Lower lobe of right lung (tissue), 2 donors: ENCODE measurements around the gene DNAJB14. TPM values are rescaled to one million over a fixed set of nuclear protein-coding genes. Genes with fewer than 3 reads are reported as not detected.

Experiments used
- ATAC-seq, 2 donors: fragments of 200-7000 bp; cut with Tn5 transposase; one replicate each; pipeline ENCODE4 v1.9.1; 2020 to 2022; ENCODE audit warnings: mild to moderate bottlenecking in 2 of 2, moderate library complexity in 2 of 2
- DNase-seq: peaks from one replicate; pipeline ENCODE4 v3.0.0-alpha.2; 2020
- H3K27ac ChIP-seq: fragments of 200-600 bp; one replicate; pipeline ENCODE4 v1.8.0; 2022
- H3K27me3 ChIP-seq: fragments of 200-600 bp; one replicate; pipeline ENCODE4 v1.8.0; 2022; ENCODE audit warnings: low read depth
- H3K36me3 ChIP-seq: fragments of 200-600 bp; one replicate; pipeline ENCODE4 v1.8.0; 2022; ENCODE audit warnings: mild to moderate bottlenecking
- H3K4me1 ChIP-seq: fragments of 200-600 bp; one replicate; pipeline ENCODE4 v1.8.0; 2022
- H3K4me3 ChIP-seq: fragments of 200-600 bp; one replicate; pipeline ENCODE4 v1.8.0; 2022; ENCODE audit warnings: mild to moderate bottlenecking
- H3K9me3 ChIP-seq: fragments of 200-600 bp; one replicate; pipeline ENCODE4 v1.8.0; 2022
- intact Hi-C: fragments of 100-400 bp; cut with DNase I; formaldehyde crosslinking; loops from one replicate; pipeline ENCODE4 v1.11.0; 2022
- total RNA-seq: library from RNA; stranded (reverse); fragmentation: NEBNext Ultra II Directional; extraction: Animal tissue kit (Norgen Biotek cat#: 25700); gene quantifications from one replicate; pipeline ENCODE4 v1.2.1, GENCODE V29; 2021
- TF ChIP-seq, protein P1 (sequence below): fragments of 200-600 bp; IDR thresholded peaks from one replicate; pipeline ENCODE4 v1.8.0; 2022; ENCODE audit warnings: antibody characterized with exemption, mild to moderate bottlenecking
- donor health status: DM: no; HTN: yes; CAD: no; lungs with severe emphysema.

DNAJB14 gene
- total RNA-seq, 1 donor from 2014 or later, result 60.3 TPM

DNA sequence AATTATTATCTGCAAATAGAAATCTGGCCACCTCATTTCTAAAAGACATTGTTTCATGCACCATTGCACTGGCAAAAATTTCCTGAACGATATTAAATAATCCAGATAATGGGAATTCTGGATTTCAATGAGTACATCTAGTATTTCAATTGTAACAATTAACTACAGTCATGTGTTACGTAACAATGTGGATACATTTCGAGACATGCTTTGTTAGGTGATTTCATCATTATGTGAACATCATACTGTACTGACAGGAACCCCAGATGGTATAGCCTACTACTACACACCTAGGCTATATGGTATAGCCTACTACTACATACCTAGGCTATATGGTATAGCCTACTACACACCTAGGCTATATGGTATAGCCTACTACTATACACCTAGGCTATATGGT lies 67.0 kb downstream of the DNAJB14 start:
- Histone ChIP-seq H3K27me3 (no peaks in the 10 kb centered on the region), H3K4me1 (no peaks in the 10 kb centered on the region), H3K9me3 (no peaks in the 10 kb centered on the region), H3K27ac (no peak overlapping the region), H3K4me3 (no peak overlapping the region), H3K36me3 (peaks cover 68% of the 10 kb centered on the region)
- no peak for ATAC-seq
- no peak for DNase-seq
- intact Hi-C loops, result no loop called here
- TF ChIP-seq, protein P1, sequence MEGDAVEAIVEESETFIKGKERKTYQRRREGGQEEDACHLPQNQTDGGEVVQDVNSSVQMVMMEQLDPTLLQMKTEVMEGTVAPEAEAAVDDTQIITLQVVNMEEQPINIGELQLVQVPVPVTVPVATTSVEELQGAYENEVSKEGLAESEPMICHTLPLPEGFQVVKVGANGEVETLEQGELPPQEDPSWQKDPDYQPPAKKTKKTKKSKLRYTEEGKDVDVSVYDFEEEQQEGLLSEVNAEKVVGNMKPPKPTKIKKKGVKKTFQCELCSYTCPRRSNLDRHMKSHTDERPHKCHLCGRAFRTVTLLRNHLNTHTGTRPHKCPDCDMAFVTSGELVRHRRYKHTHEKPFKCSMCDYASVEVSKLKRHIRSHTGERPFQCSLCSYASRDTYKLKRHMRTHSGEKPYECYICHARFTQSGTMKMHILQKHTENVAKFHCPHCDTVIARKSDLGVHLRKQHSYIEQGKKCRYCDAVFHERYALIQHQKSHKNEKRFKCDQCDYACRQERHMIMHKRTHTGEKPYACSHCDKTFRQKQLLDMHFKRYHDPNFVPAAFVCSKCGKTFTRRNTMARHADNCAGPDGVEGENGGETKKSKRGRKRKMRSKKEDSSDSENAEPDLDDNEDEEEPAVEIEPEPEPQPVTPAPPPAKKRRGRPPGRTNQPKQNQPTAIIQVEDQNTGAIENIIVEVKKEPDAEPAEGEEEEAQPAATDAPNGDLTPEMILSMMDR, result no peak

DNA sequence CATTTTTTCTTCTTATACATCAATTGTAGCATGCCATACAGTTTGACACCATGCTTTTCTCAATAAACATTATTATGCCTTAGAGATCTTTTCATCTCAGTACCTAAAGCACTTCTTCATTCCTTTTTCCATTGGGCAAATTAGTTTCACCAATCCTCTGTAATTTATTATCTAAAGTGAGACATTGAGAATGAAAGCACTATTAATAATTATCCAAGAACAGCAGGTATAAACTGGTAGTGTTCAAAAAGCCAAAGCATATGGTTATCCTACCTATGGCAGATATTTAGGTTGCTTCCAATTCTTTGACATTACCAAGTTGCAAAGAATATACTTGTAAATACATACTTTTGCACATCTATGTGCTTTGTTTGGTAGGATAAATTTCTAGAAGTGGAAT lies 67.8 kb downstream of the DNAJB14 start:
- DNase-seq (no peak), ATAC-seq (no peak)
- no peaks in the 10 kb centered on the region for H3K9me3 ChIP-seq
- H3K4me3 ChIP-seq, result no peak overlapping the region
- TF ChIP-seq, protein P1, result no peak
- no peaks in the 10 kb centered on the region for H3K4me1 ChIP-seq
- intact Hi-C loops, result no loop called here
- no peak overlapping the region for H3K27ac ChIP-seq
- H3K36me3 ChIP-seq, result peaks cover 60% of the 10 kb centered on the region
- no peaks in the 10 kb centered on the region for H3K27me3 ChIP-seq

DNA sequence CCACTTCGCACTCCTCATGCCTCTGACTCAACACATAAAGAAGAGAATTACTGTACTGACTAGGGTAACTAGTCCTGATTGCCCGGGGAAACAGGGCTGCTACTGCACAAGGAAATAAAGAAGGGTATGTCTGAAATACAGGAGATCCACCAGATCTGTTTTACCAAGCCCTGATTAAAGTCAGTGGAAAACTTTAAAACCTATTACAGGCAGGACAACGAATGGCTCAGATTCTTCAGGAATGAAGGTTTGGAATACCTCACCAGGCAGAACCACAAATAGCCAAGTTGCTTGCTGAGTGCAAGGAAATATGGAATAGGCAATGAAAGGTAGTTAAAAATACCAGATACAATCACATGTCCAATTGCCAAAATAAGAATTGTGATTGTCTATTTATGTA lies 69.5 kb downstream of the DNAJB14 start:
- H3K27ac ChIP-seq, result no peak overlapping the region
- no peaks in the 10 kb centered on the region for H3K9me3 ChIP-seq
- TF ChIP-seq, protein P1, result no peak
- ATAC-seq (no peak), DNase-seq (no peak)
- intact Hi-C loops, result no loop called here
- no peaks in the 10 kb centered on the region for H3K27me3 ChIP-seq
- no peaks in the 10 kb centered on the region for H3K4me1 ChIP-seq
- no peak overlapping the region for H3K4me3 ChIP-seq
- H3K36me3 ChIP-seq, result peaks cover 48% of the 10 kb centered on the region

DNA sequence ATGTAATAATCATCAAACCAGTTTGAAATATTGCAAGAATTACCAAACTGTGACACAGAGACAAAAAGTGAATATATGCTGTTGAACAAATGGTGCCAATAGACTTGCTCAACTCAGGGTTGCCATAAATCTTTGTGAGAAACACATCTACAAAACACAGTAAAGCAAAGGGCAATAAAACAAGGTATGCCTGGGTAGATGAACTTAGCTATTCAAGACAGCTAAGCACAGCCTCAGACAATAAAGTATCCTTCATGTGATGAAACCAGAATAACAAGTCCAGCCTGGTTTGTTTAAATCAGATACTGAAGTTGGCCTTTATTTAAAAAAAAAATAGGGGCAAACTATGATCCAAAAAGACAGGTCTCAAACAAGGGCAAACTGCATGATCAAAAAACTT lies 71.3 kb downstream of the DNAJB14 start:
- intact Hi-C loops, result no loop called here
- ATAC-seq, result no peak

DNA sequence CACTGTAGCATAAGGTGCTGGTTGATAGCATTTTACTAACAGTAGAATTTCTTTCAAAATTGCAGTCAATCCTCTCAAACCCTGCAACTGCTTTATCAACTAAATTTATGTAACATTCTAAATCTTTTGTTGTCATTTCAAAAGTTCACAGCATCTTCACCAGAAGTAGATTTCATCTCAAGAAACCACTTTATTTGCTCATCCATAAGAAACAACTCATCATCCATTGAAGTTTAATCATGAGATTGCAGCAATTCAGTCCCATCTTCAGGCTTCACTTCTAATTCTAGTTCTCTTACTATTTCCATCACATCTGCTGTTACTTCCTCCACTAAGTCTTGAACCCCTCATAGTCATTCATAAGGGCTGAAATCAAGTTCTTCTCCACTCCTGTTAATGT lies 73.8 kb downstream of the DNAJB14 start:
- Histone ChIP-seq H3K27ac (no peak overlapping the region), H3K4me1 (no peaks in the 10 kb centered on the region), H3K9me3 (no peaks in the 10 kb centered on the region), H3K36me3 (peaks cover 4% of the 10 kb centered on the region), H3K4me3 (no peak overlapping the region), H3K27me3 (no peaks in the 10 kb centered on the region)
- DNase-seq (no peak), ATAC-seq (no peak)
- intact Hi-C loops, result no loop called here
- TF ChIP-seq, protein P1, result no peak

More for the DNA sequence above, 71.3 kb downstream of the DNAJB14 start:
- H3K4me1 ChIP-seq, result no peaks in the 10 kb centered on the region
- no peak overlapping the region for H3K4me3 ChIP-seq
- H3K27ac ChIP-seq, result no peak overlapping the region
- no peaks in the 10 kb centered on the region for H3K9me3 ChIP-seq
- DNase-seq, result no peak
- no peaks in the 10 kb centered on the region for H3K27me3 ChIP-seq
- peaks cover 29% of the 10 kb centered on the region for H3K36me3 ChIP-seq
- TF ChIP-seq, protein P1, result no peak

DNA sequence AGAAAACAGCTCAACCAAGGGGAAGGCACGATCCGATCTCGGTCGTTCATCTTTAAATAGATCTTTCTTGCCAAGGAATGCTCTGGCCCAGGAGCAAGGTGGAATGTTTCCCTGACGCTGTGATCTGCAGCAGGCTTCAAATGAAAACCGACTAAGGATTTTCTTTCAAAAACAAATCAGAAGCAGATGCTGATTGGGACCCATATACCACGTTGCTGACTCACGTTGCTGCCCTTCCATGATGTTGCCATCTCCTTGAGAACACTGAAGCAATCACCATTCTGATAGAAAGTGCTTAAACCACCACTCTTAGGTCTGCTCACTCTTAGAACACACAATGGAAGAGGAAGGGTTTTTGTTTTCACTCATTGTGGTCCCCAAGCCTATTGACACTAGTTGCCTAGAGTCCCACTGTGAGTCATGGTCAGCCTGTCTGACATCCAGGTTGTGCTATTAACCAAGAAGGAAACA lies 78.3 kb downstream of the DNAJB14 start:
- no peaks in the 10 kb centered on the region for H3K36me3 ChIP-seq
- no peak for ATAC-seq
- H3K27ac ChIP-seq, result no peak overlapping the region
- no peak for DNase-seq
- no peaks in the 10 kb centered on the region for H3K27me3 ChIP-seq
- intact Hi-C loops, result no loop called here
- TF ChIP-seq, protein P1, result no peak
- H3K4me3 ChIP-seq, result no peak overlapping the region
- H3K4me1 ChIP-seq, result no peaks in the 10 kb centered on the region
- H3K9me3 ChIP-seq, result no peaks in the 10 kb centered on the region
